ENCODE measurements around the gene ALKAL2.

The ALKAL2 gene

DNA sequence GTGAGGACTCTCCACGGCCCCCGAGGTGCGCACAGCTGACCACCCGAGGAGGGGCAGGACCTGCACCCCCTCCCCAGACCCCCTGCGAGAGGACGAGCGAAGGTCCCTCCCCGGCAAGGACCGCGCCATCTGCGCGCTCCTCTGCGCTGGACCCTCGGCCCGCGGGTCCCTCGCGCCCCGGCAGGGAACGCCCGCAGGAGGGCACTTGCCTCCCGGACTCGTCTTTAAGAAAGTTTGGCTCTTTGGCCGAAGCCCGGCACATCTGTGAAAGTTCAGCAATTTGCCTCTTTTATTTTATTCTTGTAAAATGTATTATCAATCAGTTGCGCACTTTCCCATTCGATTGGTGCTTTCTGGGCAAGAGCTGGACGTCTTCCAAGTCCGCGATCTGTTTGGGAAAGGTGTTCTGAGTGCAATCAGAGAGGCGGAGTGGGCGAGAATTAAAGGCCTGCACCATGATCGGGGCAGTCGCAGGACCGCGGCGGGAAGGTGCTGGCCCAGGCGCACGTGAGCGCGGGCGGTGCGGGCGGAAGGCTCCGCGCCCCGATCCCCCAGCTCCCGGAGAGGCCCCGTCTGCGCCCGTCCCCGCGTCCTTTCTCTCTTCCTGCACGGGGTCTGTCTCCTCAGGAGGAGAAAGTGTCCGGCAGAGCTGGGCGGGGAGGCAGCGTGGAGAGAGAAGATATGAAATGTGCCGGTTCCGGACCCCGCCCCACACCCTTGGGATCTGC lies 1.6 kb upstream of the ALKAL2 start:
- Histone ChIP-seq H3K4me1 (ENCODE audit: control extremely low read depth in 1 of 4, control insufficient read depth in 4 of 4, insufficient read depth in 4 of 4, low read length in 3 of 4) (peaks cover 0 to 29% (median 23%) of the 10 kb centered on the region in 4 experiments), H3K4me3 (ENCODE audit: control insufficient read depth in 1 of 7, extremely low read depth in 1 of 7, insufficient read depth in 4 of 7, low read depth in 2 of 7, low read length in 6 of 7) (peak overlapping the region; percentile 3 to 83 (median 61)), H3K27me3 (replicated peaks in 2 of 5; ENCODE audit: control insufficient read depth in 4 of 5, insufficient read depth in 5 of 5, low read length in 4 of 5) (peaks cover 19 to 51% (median 29%) of the 10 kb centered on the region in 5 experiments), H3K36me3 (ENCODE audit: control insufficient read depth in 4 of 4, insufficient read depth in 4 of 4, low read length in 3 of 4) (no peaks in the 10 kb centered on the region), H3K27ac (ENCODE audit: insufficient read depth in 1 of 2, low read depth in 1 of 2, low read length in 2 of 2, poor library complexity in 1 of 2, severe bottlenecking in 2 of 2) (no peak overlapping the region), H3K9me3 (ENCODE audit: control extremely low read depth in 1 of 5, control insufficient read depth in 4 of 5, insufficient read depth in 2 of 5, low read depth in 1 of 5, low read length in 4 of 5) (no peaks in the 10 kb centered on the region)
- ChIA-PET POLR2A (no interaction called here), CTCF (interaction anchor here (0.8 to 2.7 kb wide), 13 partner anchors 9 to 348 kb away, joined by 3 to 21 read pairs (median 4); no protein-coding TSS in a partner anchor)
- DNase-seq: peak in 2 of 3 donors; percentile 31 to 47
- WGBS (ENCODE audit: insufficient coverage): 1% methylated on average over 49 of the region's 60 CpGs

DNA sequence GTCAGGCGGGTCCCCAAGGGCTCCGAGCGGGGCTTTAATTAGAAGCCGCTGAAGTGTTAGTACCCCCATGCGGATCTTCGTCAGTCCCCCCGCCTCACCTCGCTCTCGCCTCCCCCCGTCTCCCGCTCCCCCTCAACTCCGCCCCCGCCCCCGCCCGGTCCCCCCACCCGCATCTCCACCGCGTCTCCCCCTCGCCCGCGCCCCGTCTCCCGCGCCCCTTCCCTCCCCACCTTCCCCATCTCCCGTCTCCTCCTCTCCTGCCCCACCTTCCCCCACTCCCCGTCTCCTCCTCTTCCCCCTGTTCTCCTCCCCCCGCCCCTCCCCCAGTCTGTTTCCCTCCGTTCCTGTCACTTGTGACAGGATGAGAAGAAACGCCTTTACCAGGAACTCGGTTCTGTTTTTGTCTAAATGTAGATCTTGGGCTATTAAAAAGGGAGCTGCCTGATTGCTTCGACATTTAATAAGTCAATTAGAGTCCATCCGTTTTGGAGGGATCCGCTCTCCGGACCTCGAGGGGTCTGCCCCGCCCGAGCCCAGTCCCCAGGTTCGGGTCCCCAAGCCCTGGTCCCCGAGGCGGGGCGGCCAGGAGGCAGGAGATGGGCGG lies 969 bp upstream of the ALKAL2 start:
- POLR2A ChIA-PET: no interaction called here
- Histone ChIP-seq H3K27me3 (replicated peaks in 2 of 5; ENCODE audit: control insufficient read depth in 4 of 5, insufficient read depth in 5 of 5, low read length in 4 of 5) (peaks cover 19 to 53% (median 29%) of the 10 kb centered on the region in 5 experiments), H3K4me3 (ENCODE audit: control insufficient read depth in 1 of 7, extremely low read depth in 1 of 7, insufficient read depth in 4 of 7, low read depth in 2 of 7, low read length in 6 of 7) (peak overlapping the region in 4 of 7 experiments; percentile 10 to 83 (median 70)), H3K36me3 (ENCODE audit: control insufficient read depth in 4 of 4, insufficient read depth in 4 of 4, low read length in 3 of 4) (no peaks in the 10 kb centered on the region), H3K9me3 (ENCODE audit: control extremely low read depth in 1 of 5, control insufficient read depth in 4 of 5, insufficient read depth in 2 of 5, low read depth in 1 of 5, low read length in 4 of 5) (no peaks in the 10 kb centered on the region), H3K4me1 (ENCODE audit: control extremely low read depth in 1 of 4, control insufficient read depth in 4 of 4, insufficient read depth in 4 of 4, low read length in 3 of 4) (peaks cover 0 to 29% (median 23%) of the 10 kb centered on the region in 4 experiments), H3K27ac (ENCODE audit: insufficient read depth in 1 of 2, low read depth in 1 of 2, low read length in 2 of 2, poor library complexity in 1 of 2, severe bottlenecking in 2 of 2) (no peak overlapping the region)
- WGBS (ENCODE audit: insufficient coverage): 1% methylated on average over 12 of the region's 42 CpGs
- peak in 1 of 3 donors; percentile 5 for DNase-seq
- CTCF ChIA-PET: interaction anchor here (1.0 to 2.7 kb wide), 5 partner anchors 13 to 41 kb away, joined by 4 to 21 read pairs (median 9); no protein-coding TSS in a partner anchor

DNA sequence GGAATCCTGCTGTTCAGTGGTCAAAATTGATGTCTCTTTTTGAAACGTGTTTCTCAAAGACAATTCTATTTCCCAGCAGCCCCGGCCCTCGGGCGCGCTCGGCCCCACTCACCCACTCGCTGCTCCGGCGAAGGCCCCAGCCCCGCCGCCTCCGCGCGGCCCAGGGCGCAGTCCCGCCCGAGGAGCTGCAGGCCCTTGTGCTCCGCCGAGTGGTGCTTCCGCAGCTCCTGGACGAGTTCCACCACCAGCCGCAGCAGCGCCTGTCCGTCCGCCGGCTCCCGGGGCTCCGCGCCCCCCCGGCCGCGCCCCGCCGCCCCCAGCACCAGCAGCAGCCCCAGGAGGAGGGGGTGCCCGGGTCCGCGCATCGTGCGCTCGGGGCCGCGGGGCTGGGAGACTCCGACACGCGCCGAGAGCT lies 413 bp downstream of the ALKAL2 start:
- Histone ChIP-seq H3K4me1 (ENCODE audit: control extremely low read depth in 1 of 4, control insufficient read depth in 4 of 4, insufficient read depth in 4 of 4, low read length in 3 of 4) (peaks cover 0 to 29% (median 23%) of the 10 kb centered on the region in 4 experiments), H3K27ac (ENCODE audit: insufficient read depth in 1 of 2, low read depth in 1 of 2, low read length in 2 of 2, poor library complexity in 1 of 2, severe bottlenecking in 2 of 2) (no peak overlapping the region), H3K27me3 (replicated peaks in 2 of 5; ENCODE audit: control insufficient read depth in 4 of 5, insufficient read depth in 5 of 5, low read length in 4 of 5) (peaks cover 19 to 53% (median 22%) of the 10 kb centered on the region in 5 experiments), H3K9me3 (ENCODE audit: control extremely low read depth in 1 of 5, control insufficient read depth in 4 of 5, insufficient read depth in 2 of 5, low read depth in 1 of 5, low read length in 4 of 5) (no peaks in the 10 kb centered on the region), H3K4me3 (ENCODE audit: control insufficient read depth in 1 of 7, extremely low read depth in 1 of 7, insufficient read depth in 4 of 7, low read depth in 2 of 7, low read length in 6 of 7) (peak overlapping the region in 4 of 7 experiments; percentile 37 to 69 (median 58)), H3K36me3 (ENCODE audit: control insufficient read depth in 4 of 4, insufficient read depth in 4 of 4, low read length in 3 of 4) (no peaks in the 10 kb centered on the region)
- CTCF ChIA-PET: interaction anchor here (1.1 kb wide), 1 partner anchor 25 kb away, joined by 4 read pairs; no protein-coding TSS in a partner anchor
- DNase-seq: peak in 2 of 3 donors; percentile 61 to 69
- WGBS (ENCODE audit: insufficient coverage): 1% methylated on average over 25 of the region's 46 CpGs
- POLR2A ChIA-PET: no interaction called here

DNA sequence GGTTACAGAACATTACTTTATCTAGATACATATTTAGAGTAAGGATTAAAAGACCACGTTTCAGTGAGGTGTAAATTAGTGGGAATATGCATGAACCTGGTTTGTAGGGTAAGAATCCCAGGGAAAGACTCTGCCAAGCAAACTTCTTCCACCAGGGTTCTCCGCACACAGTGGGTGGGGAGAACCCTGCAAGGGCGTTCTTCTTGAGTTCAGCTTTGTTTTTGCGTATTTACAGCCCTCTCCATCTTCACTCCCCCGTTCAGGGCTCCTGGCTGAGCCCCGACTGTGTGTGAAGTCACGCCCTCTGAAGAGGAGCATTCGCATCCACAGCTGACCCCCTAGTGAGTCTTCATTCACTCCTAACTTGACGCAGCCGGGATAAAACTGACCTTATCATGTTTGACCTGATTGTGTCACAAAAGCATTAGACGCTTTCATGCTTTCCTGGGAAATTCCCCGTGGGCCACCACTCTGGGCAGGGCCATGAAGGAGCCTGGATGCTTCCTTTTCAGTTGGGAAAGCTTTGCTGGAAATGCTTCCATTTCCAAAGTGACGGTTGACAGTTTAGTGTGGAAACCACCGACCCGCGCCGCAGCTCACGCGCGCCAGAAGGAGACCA lies 1.0 kb downstream of the ALKAL2 start:
- Histone ChIP-seq H3K27ac (ENCODE audit: insufficient read depth in 1 of 2, low read depth in 1 of 2, low read length in 2 of 2, poor library complexity in 1 of 2, severe bottlenecking in 2 of 2) (no peak overlapping the region), H3K4me1 (ENCODE audit: control extremely low read depth in 1 of 4, control insufficient read depth in 4 of 4, insufficient read depth in 4 of 4, low read length in 3 of 4) (peaks cover 0 to 29% (median 23%) of the 10 kb centered on the region in 4 experiments), H3K27me3 (replicated peaks in 2 of 5; ENCODE audit: control insufficient read depth in 4 of 5, insufficient read depth in 5 of 5, low read length in 4 of 5) (peaks cover 19 to 53% (median 21%) of the 10 kb centered on the region in 5 experiments), H3K9me3 (ENCODE audit: control extremely low read depth in 1 of 5, control insufficient read depth in 4 of 5, insufficient read depth in 2 of 5, low read depth in 1 of 5, low read length in 4 of 5) (no peaks in the 10 kb centered on the region), H3K4me3 (ENCODE audit: control insufficient read depth in 1 of 7, extremely low read depth in 1 of 7, insufficient read depth in 4 of 7, low read depth in 2 of 7, low read length in 6 of 7) (peak overlapping the region in 3 of 7 experiments; percentile 57 to 69 (median 60)), H3K36me3 (ENCODE audit: control insufficient read depth in 4 of 4, insufficient read depth in 4 of 4, low read length in 3 of 4) (peaks cover 0 to 5% (median 4%) of the 10 kb centered on the region in 4 experiments)
- DNase-seq: peak in 1 of 3 donors; percentile 39
- ChIA-PET CTCF (interaction anchor here (0.9 to 1.1 kb wide), 2 partner anchors 10 to 25 kb away, joined by 3 to 4 read pairs; no protein-coding TSS in a partner anchor), POLR2A (no interaction called here)
- WGBS (ENCODE audit: insufficient coverage): 26% methylated on average over 19 of the region's 20 CpGs

DNA sequence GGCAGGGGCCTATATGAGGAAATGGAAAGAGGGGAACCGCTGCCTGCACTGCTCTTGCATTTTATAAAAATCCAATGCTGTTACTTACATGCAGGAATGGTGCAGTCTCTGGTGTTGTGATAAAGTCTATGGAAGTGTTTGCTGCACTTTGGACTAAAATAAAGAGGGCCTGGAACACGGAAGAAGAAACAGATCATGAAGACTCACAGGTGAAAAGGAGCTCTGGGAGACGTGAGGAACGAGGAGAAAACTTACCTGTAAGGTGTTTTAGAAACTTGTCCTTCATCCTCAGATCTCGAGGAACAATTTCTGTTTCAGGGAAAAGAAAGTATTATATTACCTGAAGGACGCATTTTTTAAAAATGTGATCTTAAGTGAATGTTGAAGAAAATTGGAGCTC lies 1.9 kb downstream of the ALKAL2 start:
- Histone ChIP-seq H3K4me1 (ENCODE audit: control extremely low read depth in 1 of 4, control insufficient read depth in 4 of 4, insufficient read depth in 4 of 4, low read length in 3 of 4) (peaks cover 0 to 29% (median 23%) of the 10 kb centered on the region in 4 experiments), H3K9me3 (ENCODE audit: control extremely low read depth in 1 of 5, control insufficient read depth in 4 of 5, insufficient read depth in 2 of 5, low read depth in 1 of 5, low read length in 4 of 5) (no peaks in the 10 kb centered on the region), H3K36me3 (ENCODE audit: control insufficient read depth in 4 of 4, insufficient read depth in 4 of 4, low read length in 3 of 4) (peaks cover 0 to 12% (median 10%) of the 10 kb centered on the region in 4 experiments), H3K27me3 (replicated peaks in 2 of 5; ENCODE audit: control insufficient read depth in 4 of 5, insufficient read depth in 5 of 5, low read length in 4 of 5) (peaks cover 13 to 52% (median 20%) of the 10 kb centered on the region in 5 experiments), H3K27ac (ENCODE audit: insufficient read depth in 1 of 2, low read depth in 1 of 2, low read length in 2 of 2, poor library complexity in 1 of 2, severe bottlenecking in 2 of 2) (no peak overlapping the region), H3K4me3 (ENCODE audit: control insufficient read depth in 1 of 7, extremely low read depth in 1 of 7, insufficient read depth in 4 of 7, low read depth in 2 of 7, low read length in 6 of 7) (no peak overlapping the region)
- WGBS (ENCODE audit: insufficient coverage): 90% methylated on average over 6 of the region's 6 CpGs
- ChIA-PET CTCF (interaction anchor here (0.9 to 1.6 kb wide), 4 partner anchors 9 to 37 kb away, joined by 3 to 12 read pairs (median 4); no protein-coding TSS in a partner anchor), POLR2A (no interaction called here)
- no peak for DNase-seq

DNA sequence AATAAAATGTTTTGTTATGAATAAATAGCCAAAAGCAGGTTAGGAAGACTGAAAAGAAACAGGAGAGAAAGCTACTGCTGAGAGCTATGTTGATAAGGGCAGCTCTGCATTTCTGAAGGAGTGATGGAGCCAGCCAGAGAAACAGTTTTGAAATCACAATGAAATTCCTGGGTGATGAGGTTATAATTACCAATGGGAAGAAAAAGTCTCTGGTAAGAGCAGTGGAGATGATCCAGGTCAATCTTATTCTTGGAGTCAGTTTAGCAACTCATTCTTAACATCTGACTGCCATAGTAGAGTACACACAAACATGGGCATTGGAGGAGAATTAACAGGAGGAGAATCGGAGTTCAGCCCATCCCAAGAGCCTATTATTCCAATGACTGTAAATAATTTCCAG lies 2.4 kb downstream of the ALKAL2 start:
- ChIA-PET POLR2A (no interaction called here), CTCF (interaction anchor here (1.1 to 1.6 kb wide), 3 partner anchors 12 to 37 kb away, joined by 3 to 12 read pairs (median 5); no protein-coding TSS in a partner anchor)
- no peak for DNase-seq
- peaks cover 8 to 48% (median 18%) of the 10 kb centered on the region in 5 experiments for H3K27me3 ChIP-seq (replicated peaks in 2 of 5; ENCODE audit: control insufficient read depth in 4 of 5, insufficient read depth in 5 of 5, low read length in 4 of 5)
- H3K36me3 ChIP-seq (ENCODE audit: control insufficient read depth in 4 of 4, insufficient read depth in 4 of 4, low read length in 3 of 4): peaks cover 0 to 17% (median 13%) of the 10 kb centered on the region in 4 experiments
- H3K4me3 ChIP-seq (ENCODE audit: control insufficient read depth in 1 of 7, extremely low read depth in 1 of 7, insufficient read depth in 4 of 7, low read depth in 2 of 7, low read length in 6 of 7): no peak overlapping the region
- H3K27ac ChIP-seq (ENCODE audit: insufficient read depth in 1 of 2, low read depth in 1 of 2, low read length in 2 of 2, poor library complexity in 1 of 2, severe bottlenecking in 2 of 2): no peak overlapping the region
- WGBS (ENCODE audit: insufficient coverage): 100% methylated on average over 1 of the region's 1 CpG
- no peaks in the 10 kb centered on the region for H3K9me3 ChIP-seq (ENCODE audit: control extremely low read depth in 1 of 5, control insufficient read depth in 4 of 5, insufficient read depth in 2 of 5, low read depth in 1 of 5, low read length in 4 of 5)
- H3K4me1 ChIP-seq (ENCODE audit: control extremely low read depth in 1 of 4, control insufficient read depth in 4 of 4, insufficient read depth in 4 of 4, low read length in 3 of 4): peaks cover 0 to 29% (median 23%) of the 10 kb centered on the region in 4 experiments

Data from common myeloid progenitor, CD34-positive (primary cell).